ENCODE measurements around the gene ANAPC10.

ANAPC10 gene

GRCh38 chr4:145097331-145097820, 620 bp downstream of the ANAPC10 start:
- Histone ChIP-seq H3K36me3 (ENCODE audit: insufficient read depth, low read length) (peaks cover 6% of the 10 kb centered on the region; the same call in 1 of the 2 replicates), H3K4me1 (ENCODE audit: insufficient read depth, low read length) (0 out of 2 replicates have a peak, but pooled peaks cover 3% of the 10 kb centered on the region), H3K9ac (ENCODE audit: low read depth, low read length) (peak overlapping the region; percentile 89), H3K9me3 (ENCODE audit: control insufficient read depth, insufficient read depth, low read length) (no peaks in the 10 kb centered on the region)

GRCh38 chr4:145093638-145094037, 4.4 kb downstream of the ANAPC10 start:
- Histone ChIP-seq H3K36me3 (ENCODE audit: insufficient read depth, low read length) (peaks cover 6% of the 10 kb centered on the region; the same call in 1 of the 2 replicates), H3K9me3 (ENCODE audit: control insufficient read depth, insufficient read depth, low read length) (no peaks in the 10 kb centered on the region), H3K9ac (ENCODE audit: low read depth, low read length) (no peak overlapping the region), H3K4me1 (ENCODE audit: insufficient read depth, low read length) (no peaks in the 10 kb centered on the region)

DNA sequence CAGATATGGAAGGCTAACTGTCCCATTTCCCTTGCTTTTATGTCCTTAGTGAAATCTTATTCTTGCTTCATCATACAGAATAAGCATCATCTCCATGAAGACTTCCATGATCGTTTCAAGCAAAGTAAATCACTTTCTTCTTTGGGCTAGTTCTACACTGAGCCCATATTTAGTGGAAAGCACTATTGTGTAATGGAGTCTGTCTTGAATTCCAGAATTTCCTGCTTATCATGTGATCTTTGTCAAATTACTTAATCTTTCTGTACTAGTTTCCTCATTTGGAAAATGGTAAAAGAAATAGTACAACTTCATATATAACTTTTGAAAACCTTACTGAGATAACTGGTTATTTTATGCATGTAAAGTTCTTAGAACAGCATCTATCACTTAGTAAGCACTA, 7.6 kb downstream of the ANAPC10 start:
- no peaks in the 10 kb centered on the region for H3K9me3 ChIP-seq (ENCODE audit: control insufficient read depth, insufficient read depth, low read length)
- no peak overlapping the region for H3K9ac ChIP-seq (ENCODE audit: low read depth, low read length)
- H3K36me3 ChIP-seq (ENCODE audit: insufficient read depth, low read length) = peaks cover 6% of the 10 kb centered on the region; the same call in 1 of the 2 replicates
- H3K4me1 ChIP-seq (ENCODE audit: insufficient read depth, low read length) = no peaks in the 10 kb centered on the region

- H3K9ac ChIP-seq (ENCODE audit: low read depth, low read length) = no peak overlapping the region
- H3K4me1 ChIP-seq (ENCODE audit: insufficient read depth, low read length) = peaks cover 5% of the 10 kb centered on the region; the same call in 1 of the 2 replicates
- H3K36me3 ChIP-seq (ENCODE audit: insufficient read depth, low read length) = no peaks in the 10 kb centered on the region
- H3K9me3 ChIP-seq (ENCODE audit: control insufficient read depth, insufficient read depth, low read length) = no peaks in the 10 kb centered on the region
Observed at GRCh38 chr4:145083891-145084605, 13.9 kb downstream of the ANAPC10 start.

DNA sequence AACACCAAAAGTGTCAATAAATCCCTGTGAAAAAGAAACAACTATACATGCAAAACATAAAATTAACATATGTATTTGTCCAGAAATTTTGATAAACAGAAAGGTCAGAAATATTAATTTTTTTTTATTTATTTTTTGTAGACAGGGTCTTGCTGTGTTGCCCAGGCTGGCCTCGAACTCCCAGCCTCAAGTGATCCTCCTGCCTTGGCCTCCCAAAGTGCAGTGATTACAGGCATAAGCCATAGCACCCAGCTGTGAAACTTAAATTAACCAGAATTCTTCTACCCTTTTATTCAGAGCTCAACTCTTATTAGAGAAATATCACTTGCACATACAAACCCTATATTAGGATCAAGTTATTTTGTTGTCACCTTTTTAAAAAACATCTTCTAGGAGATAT, 16.2 kb downstream of the ANAPC10 start:
- Histone ChIP-seq H3K36me3 (ENCODE audit: insufficient read depth, low read length) (no peaks in the 10 kb centered on the region), H3K4me1 (ENCODE audit: insufficient read depth, low read length) (peaks cover 5% of the 10 kb centered on the region; the same call in 1 of the 2 replicates), H3K9me3 (ENCODE audit: control insufficient read depth, insufficient read depth, low read length) (no peaks in the 10 kb centered on the region), H3K9ac (ENCODE audit: low read depth, low read length) (no peak overlapping the region)

GRCh38 chr4:145076469-145076855, 21.5 kb downstream of the ANAPC10 start:
- Histone ChIP-seq H3K4me1 (ENCODE audit: insufficient read depth, low read length) (no peaks in the 10 kb centered on the region), H3K9me3 (ENCODE audit: control insufficient read depth, insufficient read depth, low read length) (no peaks in the 10 kb centered on the region), H3K9ac (ENCODE audit: low read depth, low read length) (no peak overlapping the region), H3K36me3 (ENCODE audit: insufficient read depth, low read length) (no peaks in the 10 kb centered on the region)

DNA sequence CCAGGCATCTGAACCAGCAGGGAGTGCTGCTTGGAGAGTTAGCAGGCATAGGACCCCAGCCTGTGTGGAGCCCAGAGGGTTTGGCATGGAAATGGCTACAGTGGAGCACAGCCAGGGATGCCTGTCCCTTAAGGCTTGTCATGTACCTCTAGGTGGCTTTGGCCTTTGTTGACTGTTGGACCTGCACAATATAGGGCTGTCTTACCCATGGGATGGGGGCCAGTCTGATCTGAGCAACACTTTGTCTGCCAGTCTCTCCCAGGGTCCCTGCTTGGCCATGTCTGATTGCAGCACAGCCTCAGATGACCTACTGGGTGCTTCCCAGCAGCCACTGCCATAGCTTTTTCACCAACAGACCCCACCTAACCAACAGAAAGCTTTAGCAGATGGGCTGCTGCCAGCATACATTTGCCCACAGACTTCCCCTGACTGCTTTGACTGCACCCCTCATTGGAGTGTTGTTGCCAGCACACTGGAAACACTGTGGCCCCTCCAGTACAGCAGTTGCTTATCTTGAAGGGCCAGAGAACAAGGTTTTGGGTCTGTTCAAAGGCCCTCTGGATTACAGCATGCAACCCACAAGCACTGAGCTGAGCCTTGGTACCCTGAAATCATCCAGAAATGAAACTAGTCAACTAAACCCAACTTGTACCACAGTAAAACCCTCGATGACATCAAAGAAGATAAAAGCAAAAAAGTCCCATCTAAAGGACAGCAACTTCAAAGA, 22.1 kb downstream of the ANAPC10 start:
- Histone ChIP-seq H3K9me3 (ENCODE audit: control insufficient read depth, insufficient read depth, low read length) (no peaks in the 10 kb centered on the region), H3K9ac (ENCODE audit: low read depth, low read length) (no peak overlapping the region), H3K36me3 (ENCODE audit: insufficient read depth, low read length) (no peaks in the 10 kb centered on the region), H3K4me1 (ENCODE audit: insufficient read depth, low read length) (no peaks in the 10 kb centered on the region)

DNA sequence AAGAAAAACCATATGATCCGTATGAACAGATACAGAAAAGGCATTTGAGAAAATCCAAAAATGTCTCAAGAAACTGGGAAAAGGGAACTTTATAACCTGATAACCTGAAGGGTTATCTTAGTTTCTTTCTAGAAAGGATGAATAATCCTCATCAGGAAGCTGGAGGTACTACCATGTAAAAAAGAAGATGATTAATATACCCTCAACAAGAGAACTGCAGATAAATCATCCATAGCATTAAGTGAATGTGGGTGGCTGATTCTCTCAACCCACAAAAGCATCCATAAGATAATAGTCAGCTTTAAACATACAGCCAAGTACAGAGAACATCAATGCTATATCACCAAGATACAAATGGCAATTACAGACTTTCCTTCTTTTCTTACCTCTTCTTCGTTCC, 26.4 kb downstream of the ANAPC10 start:
- no peaks in the 10 kb centered on the region for H3K9me3 ChIP-seq (ENCODE audit: control insufficient read depth, insufficient read depth, low read length)
- H3K9ac ChIP-seq (ENCODE audit: low read depth, low read length) = no peak overlapping the region
- H3K4me1 ChIP-seq (ENCODE audit: insufficient read depth, low read length) = peaks cover 9% of the 10 kb centered on the region
- H3K36me3 ChIP-seq (ENCODE audit: insufficient read depth, low read length) = no peaks in the 10 kb centered on the region

DNA sequence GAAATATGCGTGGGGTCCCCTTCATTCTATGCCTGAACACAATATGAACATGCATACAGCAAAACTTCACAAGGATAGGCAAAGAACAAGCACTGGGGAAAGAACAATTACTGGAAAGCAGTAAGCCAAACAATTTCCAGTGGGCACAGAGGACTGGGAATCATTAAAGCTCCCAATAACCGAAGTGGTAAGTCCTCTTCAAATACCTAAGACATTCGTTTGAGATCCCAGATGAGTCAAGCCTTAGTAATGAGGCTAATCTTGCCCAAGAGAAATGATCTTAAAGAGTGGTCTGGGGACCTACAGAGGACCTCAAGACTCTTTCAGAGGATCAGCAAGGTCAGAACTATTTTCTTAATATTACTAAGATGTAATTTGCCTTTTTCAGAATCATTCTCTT, 28.6 kb downstream of the ANAPC10 start:
- H3K4me1 ChIP-seq (ENCODE audit: insufficient read depth, low read length) = peaks cover 9% of the 10 kb centered on the region
- H3K9me3 ChIP-seq (ENCODE audit: control insufficient read depth, insufficient read depth, low read length) = no peaks in the 10 kb centered on the region
- no peaks in the 10 kb centered on the region for H3K36me3 ChIP-seq (ENCODE audit: insufficient read depth, low read length)
- no peak overlapping the region for H3K9ac ChIP-seq (ENCODE audit: low read depth, low read length)

GRCh38 chr4:145066063-145066501, 31.9 kb downstream of the ANAPC10 start:
- Histone ChIP-seq H3K9ac (ENCODE audit: low read depth, low read length) (no peak overlapping the region), H3K36me3 (ENCODE audit: insufficient read depth, low read length) (no peaks in the 10 kb centered on the region), H3K4me1 (ENCODE audit: insufficient read depth, low read length) (peaks cover 9% of the 10 kb centered on the region), H3K9me3 (ENCODE audit: control insufficient read depth, insufficient read depth, low read length) (no peaks in the 10 kb centered on the region)

DNA sequence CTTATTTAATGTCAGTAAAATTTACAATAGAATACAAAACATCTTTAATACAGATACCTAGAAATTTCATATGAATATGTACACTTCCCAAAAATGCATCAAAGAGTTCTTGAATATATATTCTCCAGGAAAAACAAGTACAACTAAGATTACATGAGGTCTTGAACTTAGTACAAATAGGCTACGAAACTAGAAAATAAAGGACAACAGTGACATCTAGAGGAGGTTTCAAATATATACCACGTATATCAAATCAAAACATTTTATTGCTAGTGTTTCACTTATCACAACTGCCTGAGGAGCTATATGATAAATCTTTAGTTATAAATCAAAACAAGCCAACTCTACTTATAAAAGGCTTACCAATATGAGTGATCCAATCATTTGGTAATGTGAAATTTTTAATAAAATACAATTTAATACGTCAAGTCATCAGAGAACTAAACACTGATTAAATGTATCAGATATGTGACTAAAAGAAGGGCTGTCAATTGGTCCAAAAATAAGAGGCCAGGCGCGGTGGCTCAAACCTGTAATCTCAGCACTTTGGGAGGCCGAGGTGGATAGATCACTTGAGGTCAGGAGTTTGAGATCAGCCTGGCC, 36.6 kb downstream of the ANAPC10 start:
- Histone ChIP-seq H3K9me3 (ENCODE audit: control insufficient read depth, insufficient read depth, low read length) (no peaks in the 10 kb centered on the region), H3K9ac (ENCODE audit: low read depth, low read length) (no peak overlapping the region), H3K4me1 (ENCODE audit: insufficient read depth, low read length) (peaks cover 7% of the 10 kb centered on the region; the same call in 1 of the 2 replicates), H3K36me3 (ENCODE audit: insufficient read depth, low read length) (no peaks in the 10 kb centered on the region)

GRCh38 chr4:145058256-145058655, 39.7 kb downstream of the ANAPC10 start:
- Histone ChIP-seq H3K36me3 (ENCODE audit: insufficient read depth, low read length) (no peaks in the 10 kb centered on the region), H3K4me1 (ENCODE audit: insufficient read depth, low read length) (peaks cover 7% of the 10 kb centered on the region; the same call in 1 of the 2 replicates), H3K9ac (ENCODE audit: low read depth, low read length) (no peak overlapping the region), H3K9me3 (ENCODE audit: control insufficient read depth, insufficient read depth, low read length) (no peaks in the 10 kb centered on the region)

DNA sequence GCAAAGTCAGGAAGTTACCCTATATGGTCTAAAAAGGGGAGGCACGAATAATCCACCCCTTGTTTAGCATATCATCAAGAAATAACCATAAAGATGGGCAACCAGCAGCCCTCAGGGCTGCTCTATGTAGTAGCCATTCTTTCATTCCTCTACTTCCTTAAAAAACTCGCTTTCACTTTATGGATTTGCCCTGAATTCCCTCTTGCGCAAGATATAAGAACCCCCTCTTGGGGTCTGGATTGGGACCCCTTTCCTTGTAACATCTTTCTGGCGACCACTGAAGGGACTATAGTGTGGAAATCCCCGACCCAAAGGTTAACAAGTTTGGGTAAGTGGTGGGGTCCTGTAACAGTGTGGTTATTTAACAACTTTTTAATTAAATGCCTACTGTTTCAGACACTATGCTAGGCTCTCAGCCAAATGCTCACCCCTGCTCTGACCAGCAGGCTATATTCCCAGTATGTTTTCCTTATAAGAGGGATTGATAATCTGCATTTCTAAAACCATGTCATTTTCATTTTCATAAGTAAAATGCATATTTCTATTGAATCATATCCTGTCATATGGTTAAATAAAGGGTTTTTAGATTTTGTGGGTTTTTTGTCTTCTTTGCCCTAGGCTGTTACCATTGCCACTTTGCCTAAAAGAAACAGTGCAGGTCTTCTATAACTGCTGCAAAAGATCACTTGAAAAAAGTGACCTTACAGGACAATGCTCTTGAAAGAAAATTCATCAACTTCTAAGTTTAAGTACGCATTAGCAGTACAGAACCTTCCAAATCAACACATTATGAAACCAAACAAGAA, 41.5 kb downstream of the ANAPC10 start:
- Histone ChIP-seq H3K36me3 (ENCODE audit: insufficient read depth, low read length) (no peaks in the 10 kb centered on the region), H3K9ac (ENCODE audit: low read depth, low read length) (no peak overlapping the region), H3K9me3 (ENCODE audit: control insufficient read depth, insufficient read depth, low read length) (no peaks in the 10 kb centered on the region), H3K4me1 (ENCODE audit: insufficient read depth, low read length) (peaks cover 7% of the 10 kb centered on the region; the same call in 1 of the 2 replicates)
